Nephron progenitor cell (in vitro differentiated cells): ENCODE data around the gene SETD4.

ENCODE experiments used
- DNase-seq: peaks from one replicate; pipeline ENCODE4 v3.0.0; 2021
- H3K27ac Mint-ChIP-seq: 2 replicates; pipeline ENCODE4 v1.8.0; 2021; ENCODE audit warnings: mild to moderate bottlenecking, moderate library complexity, mixed read lengths
- H3K27me3 Mint-ChIP-seq: 2 replicates; pipeline ENCODE4 v1.8.0; 2021; ENCODE audit warnings: mild to moderate bottlenecking, low read depth, mixed read lengths; ENCODE audit not compliant: poor library complexity
- H3K36me3 Mint-ChIP-seq: 2 replicates; pipeline ENCODE4 v1.8.0; 2021; ENCODE audit warnings: low read depth, mixed read lengths
- H3K4me1 Mint-ChIP-seq: 2 replicates; pipeline ENCODE4 v1.8.0; 2021; ENCODE audit warnings: mixed read lengths
- H3K4me3 Mint-ChIP-seq: 2 replicates; pipeline ENCODE4 v1.8.0; 2021; ENCODE audit warnings: mild to moderate bottlenecking, moderate library complexity, mixed read lengths
- H3K9me3 Mint-ChIP-seq: 2 replicates; pipeline ENCODE4 v1.8.0; 2021; ENCODE audit warnings: mild to moderate bottlenecking, moderate library complexity, mixed read lengths
- CTCF ChIP-seq: fragments of 200-600 bp; sonication (generic); IDR thresholded peaks from 2 replicates; pipeline ENCODE4 v1.5.0; 2021; ENCODE audit warnings: antibody characterized with exemption

SETD4 gene

DNA sequence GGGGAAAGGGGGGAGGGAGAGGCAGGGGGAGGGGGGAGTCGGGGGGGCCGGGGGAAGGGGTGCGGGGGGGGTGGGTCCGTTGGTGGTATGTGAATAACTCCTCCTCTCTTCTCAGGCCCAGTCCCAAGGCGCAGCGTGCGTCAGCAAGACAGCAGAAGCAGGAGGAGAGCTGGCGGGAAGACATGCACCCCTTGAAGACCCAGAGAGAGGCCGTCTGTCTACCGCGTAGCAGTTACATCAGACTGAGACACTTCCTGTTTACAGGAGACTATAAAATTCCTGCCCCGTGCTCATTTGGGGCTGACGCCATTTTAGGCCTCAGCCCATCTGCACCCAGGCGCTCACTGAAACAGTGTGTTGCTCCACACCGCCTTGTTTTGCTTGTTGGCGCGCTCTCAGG is 55.3 kb downstream of the SETD4 start:
- no peak for TF ChIP-seq CTCF

DNA sequence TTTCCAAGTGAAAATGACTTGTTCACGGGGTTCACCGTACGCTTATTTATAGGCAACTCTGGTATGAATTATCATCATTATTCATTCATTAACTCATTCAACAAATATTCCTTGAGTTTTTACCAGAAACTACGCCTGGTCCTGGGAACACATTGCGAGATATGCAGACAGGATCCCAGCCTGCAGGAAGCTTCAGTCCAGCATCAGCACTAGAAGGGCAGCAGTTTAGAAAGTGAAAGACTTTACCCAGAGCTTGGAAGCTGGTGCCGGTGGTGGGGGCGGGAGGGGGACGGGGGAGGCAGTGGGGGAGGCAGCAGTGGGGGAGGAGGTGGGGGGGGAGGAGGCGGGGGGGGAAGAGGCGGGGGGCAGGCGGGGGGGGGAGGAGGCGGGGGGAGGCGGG is 55.9 kb downstream of the SETD4 start:
- Mint-ChIP-seq H3K36me3 (no peaks in the 10 kb centered on the region), H3K27me3 (peaks cover 4% of the 10 kb centered on the region), H3K4me1 (no peaks in the 10 kb centered on the region), H3K9me3 (peaks cover 16% of the 10 kb centered on the region), H3K27ac (no peak overlapping the region), H3K4me3 (no peak overlapping the region)
- DNase-seq = no peak
- no peak for TF ChIP-seq CTCF

More for the DNA sequence above, 55.3 kb downstream of the SETD4 start:
- Mint-ChIP-seq H3K27ac (no peak overlapping the region), H3K4me3 (no peak overlapping the region), H3K9me3 (peaks cover 16% of the 10 kb centered on the region), H3K36me3 (no peaks in the 10 kb centered on the region), H3K27me3 (peaks cover 4% of the 10 kb centered on the region), H3K4me1 (no peaks in the 10 kb centered on the region)
- no peak for DNase-seq

DNA sequence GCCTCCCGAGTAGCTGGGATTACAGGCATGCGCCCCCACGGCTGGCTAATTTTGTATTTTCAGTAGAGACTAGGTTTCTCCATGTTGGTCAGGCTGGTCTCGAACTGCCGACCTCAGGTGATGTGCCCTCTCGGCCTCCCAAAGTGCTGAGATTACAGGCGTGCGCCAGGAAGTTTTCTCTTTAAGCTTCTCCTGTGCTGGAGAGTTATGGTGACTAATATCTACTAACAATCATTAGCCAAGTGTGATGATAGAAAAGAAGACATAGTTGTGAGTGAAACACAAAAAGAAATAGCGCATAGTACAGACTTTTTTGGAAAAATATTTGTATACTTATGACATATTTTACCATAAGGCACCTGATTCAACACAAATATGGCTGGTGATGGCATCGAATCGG is 56.5 kb downstream of the SETD4 start:
- no peak overlapping the region for H3K4me3 Mint-ChIP-seq
- no peaks in the 10 kb centered on the region for H3K36me3 Mint-ChIP-seq
- TF ChIP-seq CTCF = no peak
- peaks cover 16% of the 10 kb centered on the region for H3K9me3 Mint-ChIP-seq
- DNase-seq = no peak
- no peak overlapping the region for H3K27ac Mint-ChIP-seq
- H3K27me3 Mint-ChIP-seq = no peaks in the 10 kb centered on the region
- no peaks in the 10 kb centered on the region for H3K4me1 Mint-ChIP-seq

DNA sequence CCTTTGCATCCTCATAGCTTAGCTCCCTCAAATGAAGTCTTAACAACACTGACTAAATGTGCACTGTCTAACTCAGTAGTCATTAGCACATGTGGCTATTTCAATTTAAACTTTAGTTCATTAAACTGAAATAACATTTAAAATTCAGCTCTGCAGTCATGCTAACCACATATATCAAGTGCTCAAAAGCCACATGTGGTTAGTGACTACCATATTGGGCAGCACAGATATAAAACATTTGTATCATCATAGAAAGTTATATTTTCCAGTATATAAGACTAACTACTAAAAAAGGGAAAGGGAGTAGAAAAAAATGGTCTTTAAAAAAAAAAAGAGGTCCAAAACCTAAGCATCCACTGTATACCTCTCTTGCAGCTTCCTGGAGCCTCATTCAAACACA is 64.1 kb downstream of the SETD4 start:
- no peaks in the 10 kb centered on the region for H3K9me3 Mint-ChIP-seq
- no peaks in the 10 kb centered on the region for H3K36me3 Mint-ChIP-seq
- H3K4me3 Mint-ChIP-seq = no peak overlapping the region
- H3K27me3 Mint-ChIP-seq = peaks cover 9% of the 10 kb centered on the region
- no peak for TF ChIP-seq CTCF
- no peaks in the 10 kb centered on the region for H3K4me1 Mint-ChIP-seq
- H3K27ac Mint-ChIP-seq = no peak overlapping the region
- no peak for DNase-seq

GRCh38 chr21:35995522-35996088 is 64.7 kb downstream of the SETD4 start:
- TF ChIP-seq CTCF = no peak
- H3K36me3 Mint-ChIP-seq = no peaks in the 10 kb centered on the region
- H3K4me1 Mint-ChIP-seq = no peaks in the 10 kb centered on the region
- no peak overlapping the region for H3K4me3 Mint-ChIP-seq
- peaks cover 9% of the 10 kb centered on the region for H3K27me3 Mint-ChIP-seq
- H3K27ac Mint-ChIP-seq = no peak overlapping the region
- no peak for DNase-seq
- no peaks in the 10 kb centered on the region for H3K9me3 Mint-ChIP-seq

- no peak for DNase-seq
- peaks cover 9% of the 10 kb centered on the region for H3K27me3 Mint-ChIP-seq
- H3K9me3 Mint-ChIP-seq = no peaks in the 10 kb centered on the region
- no peak overlapping the region for H3K27ac Mint-ChIP-seq
- no peaks in the 10 kb centered on the region for H3K36me3 Mint-ChIP-seq
- TF ChIP-seq CTCF = no peak
- no peaks in the 10 kb centered on the region for H3K4me1 Mint-ChIP-seq
- H3K4me3 Mint-ChIP-seq = no peak overlapping the region
These were observed 65.7 kb downstream of the SETD4 start for GRCh38 chr21:35994613-35995012.
